Suprapubic skin (tissue), 4 donors: Measurements from ENCODE around the gene MCOLN1. TPM values are rescaled to one million over a fixed set of nuclear protein-coding genes. Genes with fewer than 3 reads are reported as not detected.

Experiments
- DNase-seq, 2 donors: peaks; one replicate each; pipeline ENCODE4 v3.0.0-alpha.2; 2019; ENCODE audit warnings: low spot score in 2 of 2
- H3K27ac ChIP-seq: fragments of 200-600 bp; sonication (generic); one replicate; pipeline ENCODE4 v1.5.1; 2019
- H3K27me3 ChIP-seq: fragments of 200-600 bp; sonication (generic); one replicate; pipeline ENCODE4 v1.5.1; 2019
- H3K36me3 ChIP-seq: fragments of 200-600 bp; sonication (generic); one replicate; pipeline ENCODE4 v1.5.1; 2019
- H3K4me1 ChIP-seq: fragments of 200-600 bp; sonication (generic); one replicate; pipeline ENCODE4 v1.5.1; 2019
- H3K4me3 ChIP-seq: fragments of 200-600 bp; sonication (generic); one replicate; pipeline ENCODE4 v1.5.1; 2019; ENCODE audit warnings: mild to moderate bottlenecking
- H3K9me3 ChIP-seq: fragments of 200-600 bp; sonication (generic); one replicate; pipeline ENCODE4 v1.5.1; 2019
- CTCF ChIP-seq, 2 donors: fragments of 200-600 bp in 1 of 2; fragments of 450-650 bp in 1 of 2; sonication (generic) in 1 of 2; IDR thresholded peaks; one replicate each; pipeline ENCODE4 v1.5.1; 2016 to 2019; ENCODE audit warnings: antibody characterized with exemption in 2 of 2, mild to moderate bottlenecking in 1 of 2, moderate library complexity in 1 of 2
- EP300 ChIP-seq: sonication (generic); formaldehyde crosslinking; IDR thresholded peaks from one replicate; pipeline ENCODE4 v1.6.1; 2017; ENCODE audit warnings: antibody characterized with exemption
- POLR2A ChIP-seq, 2 donors: fragments of 450-650 bp; IDR thresholded peaks; one replicate each; pipeline ENCODE4 v1.6.1; 2017; ENCODE audit warnings: antibody characterized with exemption in 2 of 2, mild to moderate bottlenecking in 2 of 2, moderate library complexity in 2 of 2
- POLR2AphosphoS5 ChIP-seq, 3 donors: sonication (generic); formaldehyde crosslinking; IDR thresholded peaks; one replicate each; pipeline ENCODE4 v1.6.1; 2017; ENCODE audit warnings: antibody characterized with exemption in 3 of 3
- WGBS: methylation state at CpG from one replicate; pipeline ENCODE4 v1.1.5; 2018; 5-methylcytosine and 5-hydroxymethylcytosine counted together
- total RNA-seq, 4 donors: library from RNA; depleted of rRNA; stranded (reverse); fragments of >200 nt; gene quantifications; one replicate each; pipeline ENCODE4 v1.1.0, GENCODE V29; 2016

MCOLN1 gene
- total RNA-seq, 4 donors from 2014 or later = 15.9 to 43.6 (median 29.5) TPM

GRCh38 chr19:7516333-7516732 is 6.1 kb upstream of the MCOLN1 start:
- Histone ChIP-seq H3K4me3 (peak overlapping the region; percentile 66), H3K4me1 (peaks cover 26% of the 10 kb centered on the region), H3K27ac (peak overlapping the region; percentile 80), H3K27me3 (no peaks in the 10 kb centered on the region), H3K36me3 (peaks cover 11% of the 10 kb centered on the region), H3K9me3 (no peaks in the 10 kb centered on the region)
- no peak for TF ChIP-seq EP300
- no peak for TF ChIP-seq POLR2A (IDR thresholded peaks at IDR 0.05)
- TF ChIP-seq POLR2AphosphoS5 (IDR thresholded peaks at IDR 0.05) = no peak
- no peak for TF ChIP-seq CTCF (IDR thresholded peaks at IDR 0.05)
- peak in 1 of 2 donors; percentile 57 for DNase-seq
- no CpG with 5 or more reads among the region's 28 CpGs for WGBS

GRCh38 chr19:7516878-7517277 is 5.5 kb upstream of the MCOLN1 start:
- peaks cover 11% of the 10 kb centered on the region for H3K36me3 ChIP-seq
- H3K27ac ChIP-seq = peak overlapping the region; percentile 80
- peaks cover 31% of the 10 kb centered on the region for H3K4me1 ChIP-seq
- H3K27me3 ChIP-seq = no peaks in the 10 kb centered on the region
- WGBS = 56% methylated on average over 4 of the region's 4 CpGs
- no peak for DNase-seq
- no peaks in the 10 kb centered on the region for H3K9me3 ChIP-seq
- TF ChIP-seq CTCF (IDR thresholded peaks at IDR 0.05) = no peak
- TF ChIP-seq POLR2A (IDR thresholded peaks at IDR 0.05) = no peak
- TF ChIP-seq POLR2AphosphoS5 (IDR thresholded peaks at IDR 0.05) = no peak
- TF ChIP-seq EP300 = no peak
- peak overlapping the region; percentile 66 for H3K4me3 ChIP-seq

GRCh38 chr19:7519361-7520130 is 2.9 kb upstream of the MCOLN1 start:
- Histone ChIP-seq H3K4me3 (no peak overlapping the region), H3K4me1 (peaks cover 54% of the 10 kb centered on the region), H3K9me3 (no peaks in the 10 kb centered on the region), H3K27me3 (no peaks in the 10 kb centered on the region), H3K27ac (no peak overlapping the region), H3K36me3 (peaks cover 11% of the 10 kb centered on the region)
- WGBS = 96% methylated on average over 39 of the region's 74 CpGs
- DNase-seq = no peak
- TF ChIP-seq CTCF (IDR thresholded peaks at IDR 0.05) (no peak), POLR2AphosphoS5 (IDR thresholded peaks at IDR 0.05) (no peak), POLR2A (IDR thresholded peaks at IDR 0.05) (no peak), EP300 (no peak)

- H3K4me3 ChIP-seq = no peak overlapping the region
- H3K27ac ChIP-seq = no peak overlapping the region
- peak in 1 of 2 donors; percentile 64 for DNase-seq
- no peak for TF ChIP-seq CTCF (IDR thresholded peaks at IDR 0.05)
- TF ChIP-seq EP300 = no peak
- TF ChIP-seq POLR2AphosphoS5 (IDR thresholded peaks at IDR 0.05) = no peak
- no peak for TF ChIP-seq POLR2A (IDR thresholded peaks at IDR 0.05)
- H3K9me3 ChIP-seq = no peaks in the 10 kb centered on the region
- H3K36me3 ChIP-seq = peaks cover 18% of the 10 kb centered on the region
- H3K27me3 ChIP-seq = no peaks in the 10 kb centered on the region
- 69% methylated on average over 11 of the region's 51 CpGs for WGBS
- H3K4me1 ChIP-seq = peaks cover 47% of the 10 kb centered on the region
These were observed 2.0 kb upstream of the MCOLN1 start for GRCh38 chr19:7520131-7521051.

GRCh38 chr19:7521551-7522071 is 813 bp upstream of the MCOLN1 start:
- H3K9me3 ChIP-seq = no peaks in the 10 kb centered on the region
- 41% methylated on average over 10 of the region's 10 CpGs for WGBS
- no peaks in the 10 kb centered on the region for H3K27me3 ChIP-seq
- H3K27ac ChIP-seq = peak overlapping the region; percentile 20
- H3K4me3 ChIP-seq = peak overlapping the region; percentile 83
- no peak for TF ChIP-seq POLR2AphosphoS5 (IDR thresholded peaks at IDR 0.05)
- no peak for TF ChIP-seq EP300
- TF ChIP-seq POLR2A (IDR thresholded peaks at IDR 0.05) = no peak
- TF ChIP-seq CTCF (IDR thresholded peaks at IDR 0.05) = no peak
- H3K4me1 ChIP-seq = peaks cover 39% of the 10 kb centered on the region
- peaks cover 29% of the 10 kb centered on the region for H3K36me3 ChIP-seq
- no peak for DNase-seq
